GM21529 (cell line): ENCODE results near the gene LTBP1.
"Not testable (repeated sequence)": the region's sequence is repeated elsewhere in the genome, so short reads cannot be mapped to it uniquely, and the experiment has no call there.

Source experiments
- ATAC-seq: cut with Tn5 transposase; IDR thresholded peaks from one replicate; pipeline ENCODE4 v1.9.1; 2021; ENCODE audit not compliant: unreplicated experiment

The LTBP1 gene

DNA sequence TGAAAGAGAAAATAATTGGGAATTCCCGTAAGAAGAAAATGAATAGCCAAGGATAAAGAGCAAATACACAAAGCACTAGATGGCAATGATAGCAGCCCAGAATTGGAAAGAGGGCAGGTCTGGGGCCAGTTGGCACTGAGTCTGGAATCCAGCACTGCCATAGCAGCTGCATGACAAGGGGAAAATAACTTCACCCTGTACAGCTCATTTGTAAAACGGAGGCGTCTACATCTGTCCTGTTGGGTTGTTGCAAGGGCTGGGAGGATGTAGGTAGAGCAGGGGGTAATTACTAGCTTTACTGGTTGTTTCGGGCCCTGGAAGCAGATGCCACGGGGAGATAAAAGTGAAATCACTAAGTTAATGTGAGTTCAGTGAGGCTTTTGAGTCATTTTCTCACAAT lies 419.7 kb downstream of the LTBP1 start:
- no peak for ATAC-seq

DNA sequence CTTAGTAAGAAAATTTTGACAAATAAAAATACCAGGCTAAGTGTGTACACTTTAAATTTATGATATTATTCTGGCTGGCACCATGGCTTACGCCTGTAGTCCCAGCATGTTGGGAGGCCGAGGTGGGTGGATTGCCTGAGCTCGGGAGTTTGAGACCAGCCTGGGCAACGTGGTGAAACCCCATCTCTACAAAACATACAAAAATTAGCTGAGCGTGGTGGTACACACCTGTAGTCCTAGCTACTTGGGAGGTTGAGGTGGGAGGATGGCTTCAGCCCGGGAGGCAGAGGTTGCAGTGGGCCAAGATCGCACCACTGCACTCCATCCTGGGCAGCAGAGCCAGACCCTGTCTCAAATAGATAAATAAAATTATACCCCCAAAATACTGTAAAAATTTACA lies 421.8 kb downstream of the LTBP1 start:
- ATAC-seq = not testable (repeated sequence)

DNA sequence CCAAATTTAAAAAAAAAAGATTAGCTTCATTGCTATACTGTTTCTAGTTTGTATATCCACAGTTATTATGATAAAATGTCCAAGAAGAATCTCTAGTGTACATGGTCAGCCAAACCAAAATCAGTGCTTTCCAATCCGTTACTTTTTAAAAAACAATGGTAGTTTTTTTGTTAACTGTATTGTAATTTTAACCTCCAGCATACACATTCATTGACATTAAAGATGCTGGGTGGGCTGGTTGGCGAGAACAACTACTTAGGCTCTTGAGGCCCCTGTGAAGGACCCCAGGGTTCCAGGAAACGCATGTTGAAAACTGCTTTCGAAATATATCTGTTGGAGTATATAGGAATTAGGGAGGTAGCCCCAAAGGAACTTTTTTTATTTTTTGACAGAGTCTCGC lies 422.4 kb downstream of the LTBP1 start:
- ATAC-seq = no peak

DNA sequence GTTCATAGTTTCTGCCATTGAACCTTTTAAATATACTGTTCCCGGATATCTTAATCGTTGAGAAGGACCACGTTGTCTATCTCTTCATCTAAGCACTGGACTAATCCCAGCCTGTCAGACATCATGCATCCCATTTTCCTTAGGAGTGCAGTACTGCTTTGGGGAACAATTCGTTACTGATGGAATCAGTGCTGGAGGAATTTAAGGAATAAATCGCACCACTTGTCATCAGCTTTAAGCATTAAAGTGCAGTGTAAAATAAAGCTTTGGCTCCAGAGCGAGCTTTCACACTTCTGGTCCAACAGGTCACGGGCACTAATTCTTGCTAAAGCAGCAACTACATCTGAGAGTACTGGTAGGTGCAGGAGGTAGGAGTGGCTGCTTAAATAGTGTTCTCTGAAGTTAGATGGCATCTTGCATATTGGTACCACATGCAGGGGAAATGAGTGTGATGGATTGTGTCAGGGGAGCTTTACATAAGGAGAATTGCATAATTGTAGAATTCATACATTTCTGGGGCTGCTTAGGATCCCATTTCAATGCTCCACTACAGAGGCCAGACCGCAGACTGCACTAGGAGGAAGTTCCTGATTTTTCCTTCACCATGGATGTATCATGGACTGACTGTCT lies 424.0 kb downstream of the LTBP1 start:
- no peak for ATAC-seq

DNA sequence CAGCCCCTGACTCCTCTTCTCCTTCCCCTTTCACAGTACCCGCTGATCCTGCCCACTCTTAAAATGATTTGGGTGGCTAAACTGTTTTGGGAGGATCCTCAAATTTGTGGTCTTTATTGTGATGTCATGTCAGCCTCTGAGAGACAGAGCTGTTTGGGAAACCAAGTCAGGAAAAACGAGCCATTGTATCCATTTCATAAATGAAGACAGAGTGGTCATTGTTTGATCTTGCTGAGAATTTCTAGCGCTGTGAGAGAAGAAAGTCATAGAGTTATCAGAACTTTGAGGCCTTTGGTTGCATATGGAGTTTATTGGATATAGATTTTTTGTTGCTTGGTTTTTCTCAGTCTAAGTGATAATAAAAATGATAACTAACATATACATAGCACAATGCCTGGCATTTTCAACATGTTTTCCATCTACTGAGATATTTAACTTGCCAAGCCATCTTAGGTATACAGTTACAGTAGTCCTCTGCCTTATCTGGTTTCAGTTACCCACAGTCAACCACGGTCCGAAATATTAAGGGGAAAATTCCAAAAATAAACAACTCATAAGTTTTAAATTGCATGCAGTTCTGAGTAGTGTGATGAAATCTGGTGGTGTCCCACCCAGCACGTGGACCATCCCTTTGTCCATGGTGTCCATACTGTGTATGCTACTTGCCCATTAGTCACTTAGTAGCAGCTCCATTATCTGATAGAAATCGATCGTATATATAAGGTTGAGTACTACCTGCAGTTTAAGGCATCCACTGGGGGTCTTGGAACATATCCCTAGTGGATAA lies 424.7 kb downstream of the LTBP1 start:
- no peak for ATAC-seq

DNA sequence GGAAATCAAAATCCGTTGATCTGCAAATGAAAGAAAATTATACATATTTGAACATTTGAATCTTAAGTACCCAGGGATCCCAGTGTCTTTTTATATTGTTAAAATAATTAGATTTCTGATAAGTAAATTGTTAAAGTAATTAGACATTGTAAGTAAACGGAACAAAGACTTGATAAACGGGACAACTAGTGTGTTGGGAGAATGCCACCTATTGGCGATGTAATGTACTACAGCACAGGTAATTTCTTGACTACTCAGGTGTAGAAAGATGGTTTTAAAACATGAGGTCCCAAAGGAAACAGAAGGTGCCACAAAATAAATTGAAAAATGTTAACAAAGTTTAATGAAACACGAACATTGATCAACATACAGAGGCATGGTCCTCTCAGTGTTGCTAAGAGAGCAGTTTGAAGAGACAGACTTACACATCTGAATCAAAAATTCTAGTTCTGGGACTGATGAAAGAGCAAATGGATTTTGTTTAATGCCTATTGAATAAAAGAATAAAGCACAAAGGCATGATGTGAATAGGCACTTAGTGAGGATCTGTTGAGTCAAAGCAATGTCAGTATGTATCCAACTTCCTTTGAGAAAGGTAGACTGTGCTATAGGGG lies 426.3 kb downstream of the LTBP1 start:
- ATAC-seq = no peak

DNA sequence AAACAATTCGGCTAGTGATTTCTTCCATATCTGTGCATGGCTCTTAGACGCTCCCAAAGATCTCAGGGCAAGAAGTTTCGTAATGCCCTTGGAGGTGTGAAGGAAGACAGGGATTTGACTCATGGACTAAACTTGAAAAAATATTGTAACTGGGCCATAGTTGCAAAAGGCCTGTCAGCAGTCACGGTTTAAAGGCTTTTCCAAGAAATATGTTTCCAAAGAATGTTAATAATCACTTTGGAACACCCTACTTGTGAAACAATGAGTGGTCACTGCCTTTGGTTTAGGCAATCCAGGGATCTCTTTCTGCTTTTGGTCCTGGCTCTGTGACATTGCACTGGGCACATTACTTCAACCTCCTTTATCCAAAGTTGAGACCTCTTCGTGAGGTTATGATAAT lies 427.2 kb downstream of the LTBP1 start:
- no peak for ATAC-seq

DNA sequence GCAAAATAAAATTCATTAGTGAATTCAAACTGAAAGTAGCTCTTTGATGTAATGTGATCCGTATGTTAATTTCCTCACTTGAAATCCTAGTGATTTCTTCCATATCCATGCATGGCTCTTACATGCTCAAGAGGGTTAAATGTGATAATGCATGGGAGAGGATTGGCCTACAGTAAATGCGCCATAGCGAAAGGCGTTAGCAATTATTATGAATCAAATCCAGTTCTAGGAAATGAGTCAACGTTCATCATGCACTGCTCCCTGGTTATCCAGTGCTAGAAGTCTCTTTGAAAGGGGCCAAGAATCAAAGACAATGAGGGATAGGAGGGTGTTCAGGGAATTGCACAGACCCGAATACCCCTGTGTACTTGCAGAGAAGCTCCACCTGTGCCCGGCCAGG lies 428.3 kb downstream of the LTBP1 start:
- no peak for ATAC-seq

DNA sequence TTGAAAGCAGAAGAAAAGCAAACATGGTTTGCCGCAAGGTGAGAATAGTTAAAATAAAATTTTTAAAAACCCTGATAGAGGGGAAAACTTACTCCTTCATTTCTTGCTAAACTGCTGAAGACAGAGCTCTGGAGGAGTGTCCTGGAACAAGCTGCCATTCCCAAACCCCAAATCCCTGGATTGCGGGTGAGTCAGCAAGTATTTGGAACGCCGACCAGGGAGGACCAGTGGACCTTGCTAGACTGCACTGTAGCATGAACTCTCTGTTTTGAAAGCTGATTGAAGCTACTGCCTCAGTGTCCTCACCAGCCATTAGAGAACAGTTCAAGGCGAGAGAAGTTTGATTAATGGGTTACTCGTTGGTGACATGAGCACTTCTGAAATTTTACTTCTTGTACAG lies 430.3 kb downstream of the LTBP1 start:
- no peak for ATAC-seq

DNA sequence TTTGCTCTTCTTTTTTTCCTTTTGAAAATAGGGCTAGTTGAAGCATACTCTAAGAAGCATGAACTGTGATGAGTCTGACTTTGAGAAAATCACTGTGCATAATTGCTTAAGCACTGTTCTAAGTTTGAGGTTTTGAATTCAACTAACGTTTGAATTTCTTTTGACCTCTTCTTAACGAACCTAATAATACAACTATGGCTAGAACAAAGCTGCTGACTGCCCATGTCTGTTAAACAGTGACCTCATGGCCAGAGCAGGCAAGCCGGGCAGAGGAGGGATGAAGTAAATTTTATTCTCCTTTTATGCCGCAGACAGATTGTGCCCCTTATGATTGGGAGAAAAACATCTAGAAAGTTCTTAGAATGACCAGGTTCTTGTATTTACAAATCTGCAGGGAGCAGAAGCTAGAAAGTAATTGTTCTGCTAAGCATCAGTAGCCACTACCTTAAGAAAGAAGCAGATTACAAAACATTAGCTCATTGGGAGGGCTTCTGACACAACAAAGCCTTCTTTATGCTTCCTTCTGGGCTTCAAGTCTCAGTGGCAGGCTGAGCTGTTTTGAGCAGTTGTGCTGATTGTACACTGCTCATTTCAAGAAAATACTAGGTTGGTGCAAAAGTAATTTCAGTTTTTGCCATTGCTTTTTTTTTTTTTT lies 431.9 kb downstream of the LTBP1 start:
- ATAC-seq = no peak

DNA sequence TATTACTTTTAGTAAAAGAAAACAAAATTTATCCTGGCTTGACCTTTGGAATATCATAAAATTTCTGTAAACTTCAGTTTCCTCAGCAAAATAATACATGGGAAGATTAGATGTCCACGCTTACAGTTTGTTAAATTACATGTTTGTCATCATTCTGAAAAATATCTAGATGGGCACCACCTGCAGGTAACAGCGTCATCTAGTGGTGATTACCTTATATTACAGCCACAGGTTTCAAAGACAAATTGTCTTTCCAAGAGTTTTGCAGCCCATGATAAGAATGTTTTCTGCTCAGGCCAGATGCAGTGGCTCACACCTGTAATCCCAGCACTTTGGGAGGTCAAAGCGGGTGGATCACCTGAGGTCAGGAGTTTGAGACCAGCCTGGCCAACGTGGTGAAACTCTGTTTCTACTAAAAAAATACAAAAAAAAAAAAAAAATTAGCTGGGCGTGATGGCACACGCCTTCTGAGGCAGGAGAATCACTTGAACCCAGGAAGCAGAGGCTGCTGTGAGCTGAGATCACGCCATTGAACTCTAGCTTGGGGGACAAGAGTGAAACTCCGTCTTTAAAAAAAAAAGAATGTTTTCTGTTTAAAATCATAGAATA lies 433.4 kb downstream of the LTBP1 start:
- ATAC-seq = no peak

DNA sequence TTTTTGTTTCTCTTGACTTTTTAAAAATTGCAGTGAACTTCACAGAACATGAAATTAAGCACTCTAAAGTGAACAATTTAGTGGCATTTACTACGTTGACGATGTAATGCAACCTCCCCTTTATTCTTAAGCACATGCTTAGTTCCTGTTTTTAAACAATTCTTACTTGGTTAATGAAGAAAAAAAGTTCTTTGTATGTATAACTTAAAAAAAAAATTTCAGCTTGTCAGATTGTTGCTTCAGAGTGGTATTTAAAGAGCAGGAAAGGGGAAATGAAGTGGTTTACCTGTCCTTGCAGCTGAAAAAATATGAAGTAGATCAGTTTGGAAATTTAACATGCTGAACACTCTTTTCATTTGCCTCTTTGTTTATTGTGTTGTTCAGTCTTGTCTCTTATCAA lies 434.0 kb downstream of the LTBP1 start:
- no peak for ATAC-seq

DNA sequence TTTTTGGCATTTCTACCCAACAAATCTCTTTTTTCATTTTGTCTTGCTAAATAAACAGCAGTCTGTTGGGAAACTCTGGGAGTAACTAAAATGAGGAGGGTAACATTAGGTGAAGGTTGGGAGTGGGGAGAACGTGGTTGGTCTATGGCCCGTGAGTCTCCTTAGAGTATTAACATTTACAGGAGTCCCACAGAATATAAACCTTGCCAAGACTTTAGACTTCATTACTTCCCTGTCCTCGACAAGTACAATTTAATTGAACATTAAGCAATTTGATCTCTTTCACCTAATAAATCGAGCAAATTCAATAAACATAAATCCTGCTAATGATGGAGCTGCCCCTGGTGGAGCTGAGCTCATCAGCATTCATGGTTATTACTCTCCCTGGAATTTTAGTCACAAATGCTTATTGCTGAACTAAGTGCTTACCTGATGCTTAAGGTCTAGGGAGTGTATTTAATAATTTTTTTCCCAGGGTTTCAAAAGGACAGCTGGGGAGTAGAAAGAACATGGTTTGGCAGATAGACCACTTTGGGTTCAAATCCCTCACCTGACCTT lies 434.6 kb downstream of the LTBP1 start:
- no peak for ATAC-seq

DNA sequence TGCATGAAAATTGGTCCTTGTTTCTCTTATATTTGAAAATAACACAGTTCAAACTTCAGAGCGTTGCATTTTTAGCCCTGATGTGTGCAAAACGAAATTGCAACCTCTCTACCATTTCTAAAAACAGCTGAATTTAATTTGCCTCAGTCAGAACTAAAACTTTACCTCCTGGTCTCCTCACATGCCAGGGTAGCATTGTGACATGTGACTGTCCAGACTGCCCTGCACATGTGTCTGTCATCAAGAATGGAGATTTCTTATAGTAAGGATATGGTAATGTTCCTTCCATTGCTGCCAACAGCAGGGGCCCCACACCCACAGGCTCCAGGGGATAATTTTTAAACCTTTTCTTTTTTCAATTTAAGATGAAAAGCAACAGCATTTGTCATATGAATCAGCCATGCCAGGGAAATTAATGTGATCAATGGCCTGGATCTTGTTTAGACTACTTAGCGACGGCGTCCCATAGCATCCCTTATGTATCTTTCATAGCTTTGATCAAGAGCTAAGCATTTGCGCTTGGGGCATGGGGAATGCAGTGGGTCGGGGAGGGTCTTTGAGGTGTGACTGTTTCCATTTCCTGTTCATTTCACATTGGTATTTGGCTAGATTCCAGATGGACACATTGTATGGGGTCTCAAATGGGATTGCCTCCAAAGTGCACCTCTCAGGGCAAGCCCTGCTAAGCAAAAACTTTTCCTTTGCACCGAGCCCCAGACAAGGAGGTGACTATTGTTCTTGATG lies 437.3 kb downstream of the LTBP1 start:
- ATAC-seq = no peak

DNA sequence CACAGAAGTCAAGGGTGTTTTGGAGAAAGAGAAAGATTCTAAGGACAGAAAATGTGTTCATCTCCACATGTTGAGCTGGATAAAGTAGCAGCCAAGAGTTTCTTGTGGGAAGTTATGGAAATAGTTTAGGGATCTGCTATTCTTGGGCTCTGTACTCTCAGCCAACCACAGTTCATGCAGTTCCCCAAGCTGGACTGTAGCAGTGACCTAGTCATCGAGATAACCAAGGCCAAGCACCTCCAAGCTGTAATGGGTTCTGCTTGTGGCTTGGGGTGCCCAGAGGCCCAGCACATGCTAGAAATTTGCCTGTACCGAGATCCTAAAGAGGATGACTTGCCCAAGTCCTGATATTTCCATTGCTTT lies 437.8 kb downstream of the LTBP1 start:
- ATAC-seq = no peak

DNA sequence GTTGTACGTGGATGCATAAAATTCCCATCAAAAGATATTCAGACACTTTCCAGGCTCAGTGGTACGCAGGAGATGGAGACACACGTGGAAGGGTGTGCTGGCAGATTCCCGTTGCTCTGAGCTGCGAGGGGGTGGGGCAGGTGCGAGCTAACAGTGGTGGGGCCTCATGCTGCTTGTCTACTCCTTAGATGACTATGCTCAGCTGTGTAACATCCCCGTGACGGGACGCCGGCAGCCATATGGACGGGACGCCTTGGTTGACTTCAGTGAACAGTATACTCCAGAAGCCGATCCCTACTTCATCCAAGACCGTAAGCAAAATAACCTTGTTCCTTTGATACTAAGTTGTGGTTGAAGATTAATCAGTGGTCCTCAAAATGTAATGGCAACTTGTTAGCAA lies 442.2 kb downstream of the LTBP1 start:
- ATAC-seq = no peak

DNA sequence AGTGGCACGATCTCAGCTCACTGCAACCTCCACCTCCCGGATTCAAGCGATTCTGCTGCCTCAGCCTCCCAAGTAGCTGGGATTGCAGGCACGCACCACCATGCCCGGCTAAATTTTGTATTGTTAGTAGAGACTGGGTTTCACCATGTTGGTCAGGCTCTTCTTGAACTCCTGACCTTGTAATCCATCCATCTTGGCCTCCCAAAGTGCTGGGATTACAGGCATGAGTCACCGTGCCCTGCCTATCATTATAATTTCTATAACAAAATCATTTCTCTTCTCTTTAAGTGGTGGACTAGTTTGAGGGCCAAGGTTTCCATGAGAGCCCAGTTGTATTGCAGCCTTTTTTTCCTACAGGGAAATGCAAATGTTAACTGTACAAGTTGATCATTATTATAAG lies 442.9 kb downstream of the LTBP1 start:
- ATAC-seq = not testable (repeated sequence)

DNA sequence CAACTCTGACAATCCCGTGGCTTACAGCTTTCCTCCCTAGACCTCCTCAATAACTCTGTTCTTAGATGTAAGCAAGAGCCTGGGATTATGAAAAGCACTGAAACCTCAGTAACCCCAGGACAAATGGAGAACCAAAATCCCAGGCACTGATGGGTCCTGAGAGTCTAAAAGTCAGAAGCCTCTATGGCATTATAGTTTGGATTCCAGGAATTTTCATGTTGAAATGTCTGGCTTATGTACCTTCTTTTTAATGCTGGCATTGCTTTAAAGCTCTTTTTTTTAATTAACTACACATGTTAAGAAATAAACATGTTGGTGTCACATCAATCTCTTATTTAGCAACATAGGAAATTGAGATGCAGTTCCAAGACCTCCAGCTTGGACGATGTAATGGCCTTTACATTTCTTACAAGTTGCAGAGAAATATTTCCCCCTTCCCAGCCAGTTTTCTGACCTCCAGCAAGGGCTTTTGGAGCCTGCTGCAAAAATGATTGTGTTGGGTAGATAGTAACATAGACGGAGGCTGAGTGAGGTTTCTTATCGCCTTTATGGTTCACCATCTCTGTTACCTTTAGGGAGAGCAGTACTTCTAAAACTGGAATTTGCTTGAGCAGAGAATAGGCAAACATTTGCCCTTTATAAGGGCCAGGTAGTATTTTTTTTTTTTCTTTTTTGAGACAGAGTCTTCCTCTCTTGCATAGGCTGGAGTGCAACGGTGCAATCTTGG lies 444.9 kb downstream of the LTBP1 start:
- ATAC-seq = no peak

DNA sequence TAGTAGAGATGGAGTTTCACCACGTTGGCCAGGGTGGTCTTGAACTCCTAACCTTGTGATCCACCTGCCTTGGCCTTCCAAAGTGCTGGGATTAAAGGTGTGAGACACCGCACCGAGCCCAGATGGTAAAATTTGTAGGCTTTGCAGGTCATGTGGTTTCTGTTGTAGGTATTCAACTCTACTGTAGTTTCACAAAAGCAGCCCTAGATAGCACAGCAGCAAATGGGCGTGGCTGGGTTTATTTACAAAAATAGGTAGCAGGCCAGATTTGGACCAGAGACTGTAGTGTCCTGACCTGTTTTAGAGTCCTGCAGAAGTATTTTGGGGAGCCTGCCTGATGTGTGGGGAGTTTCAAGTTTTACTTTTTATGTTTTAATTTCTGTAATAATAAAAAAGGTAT lies 445.6 kb downstream of the LTBP1 start:
- no peak for ATAC-seq

DNA sequence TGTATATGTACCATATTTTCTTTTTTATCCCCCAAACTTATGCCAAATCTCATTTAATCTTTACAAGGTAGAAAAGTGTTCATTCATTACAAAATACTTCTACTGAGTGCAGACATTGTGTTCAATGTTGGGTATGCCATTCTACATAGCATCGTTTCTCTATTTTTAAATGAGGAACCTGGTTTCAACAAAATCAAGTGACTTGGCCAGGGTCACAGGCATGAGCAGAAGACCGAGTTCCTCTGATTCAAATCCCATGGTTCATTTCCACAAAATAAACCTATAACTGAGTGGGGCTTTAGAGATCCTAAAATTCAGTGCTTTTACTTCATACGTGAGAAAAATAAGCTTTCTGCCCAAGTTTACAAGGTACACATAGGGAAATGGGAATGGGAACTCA lies 448.3 kb downstream of the LTBP1 start:
- no peak for ATAC-seq
